H1 (cell line): Measurements from ENCODE around the gene RSPO3. TPM values are rescaled to one million over a fixed set of nuclear protein-coding genes. Genes with fewer than 3 reads are reported as not detected.

ENCODE experiments used
- CTCF ChIA-PET: fragments of 300-600 bp; sonication (Branson Sonifier 250); formaldehyde crosslinking; loops from one replicate; lab custom pipeline; 2021; ENCODE audit not compliant: partially characterized antibody; lab: Charles Lee
- POLR2A ChIA-PET: fragments of 300-600 bp; sonication (Branson Sonifier 250); formaldehyde crosslinking; loops from one replicate; lab custom pipeline; 2021; ENCODE audit warnings: inconsistent platforms; ENCODE audit not compliant: partially characterized antibody; lab: Charles Lee
- DNase-seq, 2 experiments: peaks; one replicate each; pipeline versions ENCODE4 v3.0.0 to v3.0.0-alpha.2; 2010 to 2022; ENCODE audit warnings: low spot score in 2 of 2, low read depth in 1 of 2, mixed read lengths in 1 of 2
- FAIRE-seq: peaks from 2 replicates; lab custom pipeline; 2011; peaks lifted over from hg19 to GRCh38; lab: Jason Lieb, UNC
- H2AFZ ChIP-seq: 2 replicates; pipeline ENCODE4 v1.8.1; 2012; ENCODE audit warnings: low read length, inconsistent platforms
- H2AK5ac ChIP-seq: 2 replicates; pipeline ENCODE4 v1.6.1; 2013; ENCODE audit warnings: low read depth, low read length
- H2BK120ac ChIP-seq: replicated peaks from 2 replicates; pipeline ENCODE3; 2013; ENCODE audit warnings: low read depth, low read length, inconsistent platforms
- H2BK12ac ChIP-seq: 2 replicates; pipeline ENCODE4 v1.6.1; 2013; ENCODE audit warnings: low read depth, low read length
- H2BK15ac ChIP-seq: 2 replicates; pipeline ENCODE4 v1.6.1; 2013; ENCODE audit warnings: low read length
- H2BK20ac ChIP-seq: 2 replicates; pipeline ENCODE4 v1.6.1; 2013; ENCODE audit warnings: low read length
- H2BK5ac ChIP-seq: 2 replicates; pipeline ENCODE4 v1.6.1; 2013; ENCODE audit warnings: low read depth, low read length
- H3K14ac ChIP-seq: 2 replicates; pipeline ENCODE4 v1.6.1; 2013; ENCODE audit warnings: inconsistent platforms; ENCODE audit not compliant: insufficient read length
- H3K18ac ChIP-seq: 2 replicates; pipeline ENCODE4 v1.6.1; 2013; ENCODE audit warnings: low read length; ENCODE audit errors: extremely low read depth
- H3K23ac ChIP-seq: 2 replicates; pipeline ENCODE4 v1.6.1; 2013; ENCODE audit warnings: inconsistent platforms; ENCODE audit not compliant: insufficient read length
- H3K23me2 ChIP-seq: 2 replicates; pipeline ENCODE4 v1.6.1; 2013; ENCODE audit warnings: low read depth, low read length
- H3K27ac ChIP-seq: 2 replicates; pipeline ENCODE4 v1.6.1; 2011; ENCODE audit warnings: low read depth, low read length, inconsistent platforms
- H3K27me3 ChIP-seq, 4 experiments: replicated peaks in 1 of 4; 1 replicate in 1 of 4; 2 replicates in 3 of 4; pipeline versions ENCODE4 v1.6.1 to v1.8.1; 2011 to 2013; ENCODE audit warnings: low read length in 3 of 4, mild to moderate bottlenecking in 3 of 4, inconsistent platforms in 2 of 4, mixed read lengths in 2 of 4, moderate library complexity in 1 of 4; ENCODE audit not compliant: control insufficient read depth in 3 of 4, insufficient read depth in 3 of 4; ENCODE audit errors: extremely low read depth in 1 of 4
- H3K36me3 ChIP-seq, 4 experiments: 2 replicates each; pipeline versions ENCODE4 v1.6.1 to v1.8.1; 2011 to 2013; ENCODE audit warnings: mild to moderate bottlenecking in 4 of 4, low read length in 3 of 4, moderate library complexity in 2 of 4, control low read depth in 1 of 4, inconsistent platforms in 1 of 4; ENCODE audit not compliant: insufficient read depth in 4 of 4, control insufficient read depth in 2 of 4
- H3K4ac ChIP-seq: replicated peaks from 2 replicates; pipeline ENCODE3; 2013; ENCODE audit warnings: low read length, low read depth, mixed read lengths, inconsistent platforms; ENCODE audit not compliant: insufficient read length
- H3K4me1 ChIP-seq, 4 experiments: replicated peaks in 1 of 4; 1 replicate in 1 of 4; 2 replicates in 3 of 4; pipeline versions ENCODE4 v1.6.1 to v1.8.1; 2011 to 2013; ENCODE audit warnings: low read length in 3 of 4, inconsistent platforms in 2 of 4, mixed read lengths in 1 of 4; ENCODE audit not compliant: insufficient read depth in 4 of 4, control insufficient read depth in 3 of 4
- H3K4me2 ChIP-seq, 2 experiments: 2 replicates each; pipeline versions ENCODE4 v1.6.1 to v1.8.1; 2011 to 2013; ENCODE audit warnings: low read depth in 2 of 2, low read length in 2 of 2, control low read depth in 1 of 2, inconsistent platforms in 1 of 2, mild to moderate bottlenecking in 1 of 2; ENCODE audit not compliant: insufficient read depth in 1 of 2
- H3K4me3 ChIP-seq, 4 experiments: fragments of 200-600, 300-600 bp in 1 of 4; sonication (generic), shearing (Covaris generic), sonication (Bioruptor Twin) in 1 of 4; 2 replicates each; pipeline versions ENCODE4 v1.5.1 to v1.8.1; 2011 to 2016; ENCODE audit warnings: low read length in 4 of 4, low read depth in 3 of 4, control low read depth in 2 of 4, inconsistent platforms in 2 of 4, mild to moderate bottlenecking in 2 of 4, mixed read lengths in 1 of 4, moderate library complexity in 1 of 4; ENCODE audit not compliant: insufficient read depth in 2 of 4; ENCODE audit errors: extremely low read depth in 1 of 4
- H3K56ac ChIP-seq: replicated peaks from 2 replicates; pipeline ENCODE3; 2013; ENCODE audit warnings: low read depth, mild to moderate bottlenecking, mixed read lengths, low read length, inconsistent platforms; ENCODE audit not compliant: insufficient read length
- H3K79me1 ChIP-seq: 2 replicates; pipeline ENCODE4 v1.6.1; 2013; ENCODE audit warnings: low read depth, low read length, control low read depth
- H3K79me2 ChIP-seq, 2 experiments: 2 replicates each; pipeline versions ENCODE4 v1.6.1 to v1.8.1; 2012 to 2013; ENCODE audit warnings: low read length in 2 of 2, mild to moderate bottlenecking in 2 of 2, inconsistent platforms in 1 of 2; ENCODE audit not compliant: insufficient read depth in 2 of 2, control insufficient read depth in 1 of 2
- H3K9ac ChIP-seq, 4 experiments: replicated peaks in 1 of 4; 1 replicate in 1 of 4; 2 replicates in 3 of 4; pipeline versions ENCODE4 v1.6.1 to v1.8.1; 2011 to 2013; ENCODE audit warnings: low read depth in 3 of 4, low read length in 3 of 4, control low read depth in 2 of 4, mild to moderate bottlenecking in 2 of 4, moderate library complexity in 2 of 4, inconsistent platforms in 1 of 4; ENCODE audit errors: extremely low read depth in 1 of 4
- H3K9me3 ChIP-seq, 2 experiments: 2 replicates each; pipeline versions ENCODE4 v1.6.1 to v1.8.1; 2012 to 2013; ENCODE audit warnings: mild to moderate bottlenecking in 2 of 2, moderate library complexity in 2 of 2, control low read depth in 1 of 2, inconsistent platforms in 1 of 2, low read depth in 1 of 2, low read length in 1 of 2, mixed read lengths in 1 of 2; ENCODE audit not compliant: insufficient read depth in 2 of 2
- H4K20me1 ChIP-seq, 2 experiments: replicated peaks in 1 of 2; 2 replicates each; pipeline versions ENCODE3 to v1.8.1; 2011 to 2013; ENCODE audit warnings: inconsistent platforms in 2 of 2, low read length in 2 of 2, mild to moderate bottlenecking in 1 of 2; ENCODE audit not compliant: insufficient read depth in 2 of 2, control insufficient read depth in 1 of 2
- H4K5ac ChIP-seq: 2 replicates; pipeline ENCODE4 v1.6.1; 2013; ENCODE audit warnings: low read length, low read depth, mixed read lengths, inconsistent platforms; ENCODE audit not compliant: insufficient read length
- H4K8ac ChIP-seq: 2 replicates; pipeline ENCODE4 v1.8.0; 2013; ENCODE audit warnings: mild to moderate bottlenecking, moderate library complexity, low read length, inconsistent platforms; ENCODE audit not compliant: insufficient read depth; ENCODE audit errors: extremely low read depth
- H4K91ac ChIP-seq: replicated peaks from 2 replicates; pipeline ENCODE3; 2013; ENCODE audit warnings: low read length, mixed read lengths, inconsistent platforms; ENCODE audit not compliant: insufficient read length
- CHD1 ChIP-seq: IDR thresholded peaks from 2 replicates; pipeline ENCODE4 v1.6.1; 2012; ENCODE audit warnings: low read depth, low read length, improper control_type of control experiment
- CHD2 ChIP-seq: IDR thresholded peaks from 2 replicates; pipeline ENCODE4 v1.6.1; 2012; ENCODE audit warnings: low read length, improper control_type of control experiment
- HDAC6 ChIP-seq: IDR thresholded peaks from one replicate; pipeline ENCODE4 v1.7.1; 2012; ENCODE audit warnings: low read depth, mild to moderate bottlenecking, inconsistent platforms, low read length, moderate library complexity
- KDM4A ChIP-seq: IDR thresholded peaks from one replicate; pipeline ENCODE4 v1.7.1; 2012; ENCODE audit warnings: low read depth, mild to moderate bottlenecking, moderate library complexity, low read length, inconsistent platforms; ENCODE audit not compliant: severe bottlenecking
- MAX ChIP-seq: IDR thresholded peaks from 2 replicates; pipeline ENCODE4 v1.6.1; 2012; ENCODE audit warnings: inconsistent platforms
- NRF1 ChIP-seq: IDR thresholded peaks from 2 replicates; pipeline ENCODE4 v1.6.1; 2011; ENCODE audit warnings: mild to moderate bottlenecking, low read depth, low read length, improper control_type of control experiment
- SIRT6 ChIP-seq: IDR thresholded peaks from one replicate; pipeline ENCODE4 v1.7.1; 2012; ENCODE audit warnings: low read length, inconsistent platforms
- SRF ChIP-seq: IDR thresholded peaks from 2 replicates; pipeline ENCODE4 v1.6.1; 2011; ENCODE audit warnings: mild to moderate bottlenecking, low read depth, low read length, moderate library complexity
- ZNF274 ChIP-seq: IDR thresholded peaks from 2 replicates; pipeline ENCODE4 v1.7.0; 2012; ENCODE audit warnings: low read length, borderline replicate concordance; ENCODE audit errors: extremely low read depth
- WGBS, 2 experiments: shearing (Covaris generic) in 1 of 2; methylation state at CpG; one replicate each; pipeline versions ENCODE4 v1.1.6 to v1.1.7; 2013 to 2015; ENCODE audit warnings: low lambda C conversion rate in 2 of 2, mixed read lengths in 2 of 2, inconsistent platforms in 1 of 2, low coverage in 1 of 2, missing lambda C conversion rate in 1 of 2; ENCODE audit not compliant: insufficient replicate concordance in 2 of 2, insufficient coverage in 1 of 2, insufficient read length in 1 of 2; ENCODE audit errors: extremely low coverage in 1 of 2, missing lambda C conversion rate in 1 of 2; 5-methylcytosine and 5-hydroxymethylcytosine counted together
- polyA plus RNA-seq, 7 experiments: library from polyadenylated mRNA; depleted of rRNA in 3 of 7; stranded (reverse) in 5 of 7; unstranded in 2 of 7; fragments of >200 nt in 5 of 7; fragments of 200-250 nt in 2 of 7; gene quantifications; 1 replicate in 5 of 7; 2 replicates in 1 of 7; 4 replicates in 1 of 7; pipeline versions ENCODE4 v1.2.1 to v1.2.3, GENCODE V29; 2011 to 2013; ENCODE audit warnings: missing spikeins in 2 of 7, mixed read lengths in 2 of 7
- total RNA-seq: library from RNA; stranded (reverse); fragmentation: NEBNext Ultra II Directional; extraction: Animal tissue kit (Norgen Biotek cat#: 25700); gene quantifications from 2 replicates; pipeline ENCODE4 v1.2.1, GENCODE V29; 2021

Gene RSPO3
- total and polyA plus RNA-seq, 2 of the 8 experiments (the other 6 are each of a cell fraction or from before 2014, with no cell fraction given): not detected

- TF ChIP-seq NRF1: no peak
- TF ChIP-seq ZNF274: no peak
- TF ChIP-seq MAX: no peak
- TF ChIP-seq HDAC6: no peak
- TF ChIP-seq KDM4A: no peak
- no peak for TF ChIP-seq CHD1
- TF ChIP-seq SIRT6: no peak
- no peak for TF ChIP-seq CHD2
- no peak for TF ChIP-seq SRF
- 87% methylated on average over 1 of the region's 1 CpG; no CpG with 5 or more reads in 1 of the 2 experiments for WGBS, 2 experiments
- H4K5ac ChIP-seq: no peak overlapping the region
- ChIA-PET POLR2A (no interaction called here), CTCF (interaction anchor here (0.6 to 1.5 kb wide), 2 partner anchors 13 to 520 kb away, joined by 4 to 6 read pairs; no protein-coding TSS in a partner anchor)
- H3K9ac ChIP-seq: no peak overlapping the region
- H4K91ac ChIP-seq: no peak overlapping the region
- no peak overlapping the region for H2BK15ac ChIP-seq
- H4K8ac ChIP-seq: no peak overlapping the region
- H2AK5ac ChIP-seq: no peak overlapping the region
- H3K14ac ChIP-seq: no peak overlapping the region
- no peak overlapping the region for H3K23ac ChIP-seq
- H4K20me1 ChIP-seq: no peaks in the 10 kb centered on the region
- H3K4me1 ChIP-seq: no peaks in the 10 kb centered on the region; a peak in 1 of 7 replicates
- H3K23me2 ChIP-seq: no peaks in the 10 kb centered on the region
- no peak overlapping the region for H2BK120ac ChIP-seq
- H3K56ac ChIP-seq: no peak overlapping the region
- no peak overlapping the region for H3K4me3 ChIP-seq
- no peaks in the 10 kb centered on the region for H3K79me2 ChIP-seq
- no peak overlapping the region for H2BK12ac ChIP-seq
- no peak overlapping the region for H2BK20ac ChIP-seq
- no peak overlapping the region for H3K27ac ChIP-seq
- H3K4me2 ChIP-seq: no peak overlapping the region
- no peak overlapping the region for H2AFZ ChIP-seq
- H2BK5ac ChIP-seq: no peak overlapping the region
- FAIRE-seq (no peak), DNase-seq (no peak)
- no peaks in the 10 kb centered on the region for H3K9me3 ChIP-seq
- H3K4ac ChIP-seq: no peak overlapping the region
- 0 out of 8 replicates have a peak, but pooled peaks cover 0 to 3% (median 0%) of the 10 kb centered on the region in 4 experiments for H3K36me3 ChIP-seq
- H3K27me3 ChIP-seq: peaks cover 0 to 1% (median 0%) of the 10 kb centered on the region in 4 experiments; a peak in 1 of 7 replicates
- H3K79me1 ChIP-seq: no peaks in the 10 kb centered on the region
- H3K18ac ChIP-seq: no peak overlapping the region
Observed at GRCh38 chr6:127177923-127178231, 59.4 kb downstream of the RSPO3 start.
